ENCODE results near the gene PLAC8. TPM values are rescaled to one million over a fixed set of nuclear protein-coding genes. Genes with fewer than 3 reads are reported as not detected.
"Not testable (repeated sequence)": the region's sequence is repeated elsewhere in the genome, so short reads cannot be mapped to it uniquely, and the experiment has no call there.

Gene PLAC8
- 0.33 and 0.60 TPM in 2 replicates for total RNA-seq

GRCh38 chr4:83114576-83114975, at the start of gene PLAC8:
TSS of gene PLAC8 (minus strand) at chr4:83114729. CDS start at chr4:83107921, 6,808 bp downstream.
- DNase-seq (ENCODE audit: low read depth, low spot score), result no peak

GRCh38 chr4:83153417-83153816, 38.9 kb upstream of the PLAC8 start:
- no peak for DNase-seq (ENCODE audit: low read depth, low spot score)

- DNase-seq (ENCODE audit: low read depth, low spot score), result no peak
Observed at GRCh38 chr4:83152746-83153145, 38.2 kb upstream of the PLAC8 start.

GRCh38 chr4:83151651-83152050, 37.1 kb upstream of the PLAC8 start:
- no peak for DNase-seq (ENCODE audit: low read depth, low spot score)

- DNase-seq (ENCODE audit: low read depth, low spot score), result peak; percentile 52
Observed at GRCh38 chr4:83150653-83151330, 36.3 kb upstream of the PLAC8 start.

- DNase-seq (ENCODE audit: low read depth, low spot score), result peak; percentile 19
Observed at GRCh38 chr4:83149865-83150652, 35.5 kb upstream of the PLAC8 start.

GRCh38 chr4:83146841-83147240, 32.3 kb upstream of the PLAC8 start:
- DNase-seq (ENCODE audit: low read depth, low spot score), result no peak

GRCh38 chr4:83145776-83146175, 31.2 kb upstream of the PLAC8 start:
- DNase-seq (ENCODE audit: low read depth, low spot score), result not testable (repeated sequence)

- DNase-seq (ENCODE audit: low read depth, low spot score), result no peak
Observed at GRCh38 chr4:83139514-83140156, 25.1 kb upstream of the PLAC8 start.

- DNase-seq (ENCODE audit: low read depth, low spot score), result no peak
Observed at GRCh38 chr4:83138946-83139345, 24.4 kb upstream of the PLAC8 start.

GRCh38 chr4:83132065-83132464, 17.5 kb upstream of the PLAC8 start:
- no peak for DNase-seq (ENCODE audit: low read depth, low spot score)

GRCh38 chr4:83129264-83129663, 14.7 kb upstream of the PLAC8 start:
- DNase-seq (ENCODE audit: low read depth, low spot score), result no peak

GRCh38 chr4:83128240-83128929, 13.9 kb upstream of the PLAC8 start:
- DNase-seq (ENCODE audit: low read depth, low spot score), result no peak

GRCh38 chr4:83125738-83126141, 11.2 kb upstream of the PLAC8 start:
- no peak for DNase-seq (ENCODE audit: low read depth, low spot score)

- no peak for DNase-seq (ENCODE audit: low read depth, low spot score)
Observed at GRCh38 chr4:83124111-83124780, 9.7 kb upstream of the PLAC8 start.

- DNase-seq (ENCODE audit: low read depth, low spot score), result no peak
Observed at GRCh38 chr4:83121246-83121645, 6.7 kb upstream of the PLAC8 start.

- DNase-seq (ENCODE audit: low read depth, low spot score), result no peak
Observed at GRCh38 chr4:83118869-83119268, 4.3 kb upstream of the PLAC8 start.

- no peak for DNase-seq (ENCODE audit: low read depth, low spot score)
Observed at GRCh38 chr4:83115656-83116285, 1.2 kb upstream of the PLAC8 start.

- DNase-seq (ENCODE audit: low read depth, low spot score), result no peak
Observed at GRCh38 chr4:83115000-83115399, 471 bp upstream of the PLAC8 start.

- DNase-seq (ENCODE audit: low read depth, low spot score), result no peak
Observed at GRCh38 chr4:83113429-83113786, 1.1 kb downstream of the PLAC8 start.
